Pancreas (tissue), 10 donors: ENCODE data around the gene VAC14. TPM values are rescaled to one million over a fixed set of nuclear protein-coding genes. Genes with fewer than 3 reads are reported as not detected.

Experiments used
- ATAC-seq, 4 donors: fragments of 200-7000 bp; cut with Tn5 transposase; one replicate each; pipeline versions ENCODE4 v1.8.0 to v1.9.1; 2020; ENCODE audit warnings: mild to moderate bottlenecking in 4 of 4, moderate library complexity in 4 of 4
- DNase-seq, 6 donors: peaks; one replicate each; pipeline ENCODE4 v3.0.0-alpha.2; 2020
- FAIRE-seq: peaks from 2 replicates; lab custom pipeline; 2012; peaks lifted over from hg19 to GRCh38; lab: Jason Lieb, UNC
- H3K27ac ChIP-seq, 4 donors: fragments of 200-600 bp; sonication (generic); 1 replicate in 3 of 4; 2 replicates in 1 of 4; pipeline versions ENCODE4 v1.5.0 to v1.8.0; 2020
- H3K27me3 ChIP-seq, 4 donors: fragments of 200-600 bp; one replicate each; pipeline ENCODE4 v1.8.0; 2021
- H3K36me3 ChIP-seq, 3 donors: fragments of 200-600 bp; sonication (generic) in 1 of 3; one replicate each; pipeline versions ENCODE4 v1.5.0 to v1.8.0; 2020 to 2021
- H3K4me1 ChIP-seq, 3 donors: fragments of 200-600 bp; one replicate each; pipeline ENCODE4 v1.8.0; 2021
- H3K4me3 ChIP-seq, 4 donors: fragments of 200-600 bp; sonication (generic) in 2 of 4; one replicate each; pipeline versions ENCODE4 v1.5.0 to v1.8.0; 2020 to 2021
- H3K9me3 ChIP-seq, 4 donors: fragments of 200-600 bp; one replicate each; pipeline ENCODE4 v1.8.0; 2021
- CTCF ChIP-seq, 4 donors: fragments of 200-600 bp; sonication (generic) in 3 of 4; IDR thresholded peaks; one replicate each; pipeline versions ENCODE4 v1.5.0 to v1.8.0; 2021; ENCODE audit warnings: antibody characterized with exemption in 4 of 4
- WGBS, 2 donors: extraction: QIAGEN DNeasy Blood & Tissue Kit; methylation state at CpG; one replicate each; pipeline ENCODE4 v1.1.7; 2013; 5-methylcytosine and 5-hydroxymethylcytosine counted together
- intact Hi-C, 3 donors: fragments of 100-400 bp; cut with DNase I; formaldehyde crosslinking; loops; one replicate each; pipeline versions ENCODE4 v1.11.1 to v1.14.2; 2022
- polyA plus RNA-seq, 2 donors: library from polyadenylated mRNA; stranded (reverse); fragments of 200-250 nt; gene quantifications; one replicate each; pipeline ENCODE4 v1.2.3, GENCODE V29; 2013
- total RNA-seq, 6 donors: library from RNA; stranded (reverse); fragmentation: NEBNext Ultra II Directional in 4 of 6; extraction: Animal tissue kit (Norgen Biotek cat#: 25700) in 4 of 6; gene quantifications; one replicate each; pipeline versions ENCODE4 v1.2.1 to v1.2.4, GENCODE V29; 2021 to 2023
- donor health status: healthy with polysubstance abuse.
- donor health status: DM: no; HTN: no; CAD: no; lungs with moderate emphysema.
- donor health status: DM: no; HTN: no; CAD: no.
- donor health status: control.
- donor health status: control.
- donor health status: Bipolar disorder and iron deficiency.
- donor health status: DM: yes; HTN: yes; CAD: no.
- donor health status: DM: no; HTN: no; CAD: no.
- donor health status: DM: no; HTN: no; CAD: no.
- donor health status: DM: yes; HTN: yes; CAD: no.

The VAC14 gene
- total and polyA plus RNA-seq, 8 donors: 9.6 to 36.3 (median 14.9) TPM

- ATAC-seq (peak; percentile 86 to 91 (median 88)), DNase-seq (peak in 4 of 6 donors; percentile 68 to 84 (median 76)), FAIRE-seq (peak; percentile 75)
- peaks cover 17 to 36% (median 19%) of the 10 kb centered on the region in 3 donors for H3K4me1 ChIP-seq
- no peak overlapping the region for H3K4me3 ChIP-seq
- intact Hi-C loops: no loop called here
- H3K27me3 ChIP-seq: no peaks in the 10 kb centered on the region
- H3K36me3 ChIP-seq: no peaks in the 10 kb centered on the region
- 62 to 66% methylated on average over 15 of the region's 15 CpGs for WGBS, 2 donors
- H3K27ac ChIP-seq: peak overlapping the region; percentile 62 to 95 (median 73)
- no peak for TF ChIP-seq CTCF (IDR thresholded peaks at IDR 0.05)
- H3K9me3 ChIP-seq: no peaks in the 10 kb centered on the region
These were observed 54.1 kb downstream of the VAC14 start for GRCh38 chr16:70746708-70747424.

- FAIRE-seq: no peak
- Histone ChIP-seq H3K27me3 (no peaks in the 10 kb centered on the region), H3K4me3 (no peak overlapping the region), H3K36me3 (no peaks in the 10 kb centered on the region), H3K4me1 (peaks cover 17 to 36% (median 19%) of the 10 kb centered on the region in 3 donors), H3K27ac (peak overlapping the region; percentile 62 to 95 (median 73)), H3K9me3 (no peaks in the 10 kb centered on the region)
- WGBS, 2 donors: 27 to 31% methylated on average over 12 of the region's 12 CpGs
- ATAC-seq: peak; percentile 63 to 81 (median 75)
- TF ChIP-seq CTCF (IDR thresholded peaks at IDR 0.05): no peak
- peak in 5 of 6 donors; percentile 58 to 78 (median 76) for DNase-seq
- intact Hi-C loops: no loop called here
These were observed 54.8 kb downstream of the VAC14 start for GRCh38 chr16:70746040-70746707.

GRCh38 chr16:70745536-70746025 lies 55.4 kb downstream of the VAC14 start:
- no peak for TF ChIP-seq CTCF (IDR thresholded peaks at IDR 0.05)
- Histone ChIP-seq H3K27ac (peak overlapping the region; percentile 23 to 95 (median 73)), H3K4me3 (no peak overlapping the region), H3K4me1 (peaks cover 17 to 36% (median 19%) of the 10 kb centered on the region in 3 donors), H3K36me3 (no peaks in the 10 kb centered on the region), H3K9me3 (no peaks in the 10 kb centered on the region), H3K27me3 (no peaks in the 10 kb centered on the region)
- ATAC-seq: no peak
- WGBS, 2 donors: 64 to 68% methylated on average over 6 of the region's 6 CpGs
- no peak for FAIRE-seq
- intact Hi-C loops: no loop called here
- DNase-seq: no peak

- H3K27me3 ChIP-seq: no peaks in the 10 kb centered on the region
- H3K9me3 ChIP-seq: no peaks in the 10 kb centered on the region
- FAIRE-seq (no peak), ATAC-seq (no peak), DNase-seq (no peak)
- intact Hi-C loops: no loop called here
- no peak overlapping the region for H3K27ac ChIP-seq
- WGBS, 2 donors: 96 to 98% methylated on average over 9 of the region's 9 CpGs
- peaks cover 17 to 32% (median 19%) of the 10 kb centered on the region in 3 donors for H3K4me1 ChIP-seq
- no peak overlapping the region for H3K4me3 ChIP-seq
- no peak for TF ChIP-seq CTCF (IDR thresholded peaks at IDR 0.05)
- no peaks in the 10 kb centered on the region for H3K36me3 ChIP-seq
These were observed 56.6 kb downstream of the VAC14 start for GRCh38 chr16:70744366-70744765.
